GM21447 (cell line): ENCODE data around the gene PDE11A.
"Not testable (repeated sequence)": the region's sequence is repeated elsewhere in the genome, so short reads cannot be mapped to it uniquely, and the experiment has no call there.

ENCODE experiments used
- ATAC-seq: cut with Tn5 transposase; IDR thresholded peaks from one replicate; pipeline ENCODE4 v1.9.1; 2021; ENCODE audit not compliant: unreplicated experiment

PDE11A gene

DNA sequence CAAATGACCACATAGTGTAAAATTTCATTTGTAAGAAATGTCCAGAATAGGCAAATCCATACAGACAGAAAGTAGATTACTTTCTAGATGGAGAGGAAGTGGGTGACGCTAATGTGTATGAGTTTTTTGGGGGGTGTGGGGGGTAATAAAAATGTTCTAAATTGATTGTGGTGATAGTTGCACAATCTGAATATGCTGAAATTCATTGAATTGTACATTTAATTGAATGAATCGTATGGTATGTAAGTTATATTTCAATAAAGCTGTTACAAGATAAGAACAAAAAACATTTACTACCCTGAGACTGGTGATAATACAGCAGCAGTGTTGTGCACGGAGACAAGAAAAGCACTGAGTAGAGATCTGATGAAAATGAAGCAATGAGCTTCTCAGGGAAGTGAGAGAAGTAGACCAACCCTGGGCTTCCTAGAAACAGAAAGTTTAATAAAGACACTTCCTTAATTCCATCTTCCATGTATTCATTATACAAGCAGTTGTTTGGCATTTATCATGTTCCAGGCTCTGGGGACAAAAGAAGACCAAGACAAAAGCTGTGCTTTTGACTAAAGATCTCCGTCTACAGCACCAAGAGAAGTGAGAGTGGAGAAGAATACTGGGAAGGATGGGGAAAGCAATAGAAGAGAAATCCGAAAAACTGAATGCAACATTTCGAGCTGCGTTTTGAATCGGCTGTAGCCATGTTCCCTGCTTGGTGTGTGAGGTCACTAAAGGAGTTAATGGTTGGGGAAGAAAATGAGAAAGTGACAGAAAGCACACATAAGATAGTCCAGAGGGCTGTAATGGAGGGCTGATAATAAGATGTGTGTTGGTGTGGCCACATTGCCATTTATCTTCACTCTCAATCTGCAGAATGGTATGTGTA lies 1.8 kb upstream of the PDE11A start:
- ATAC-seq: no peak

DNA sequence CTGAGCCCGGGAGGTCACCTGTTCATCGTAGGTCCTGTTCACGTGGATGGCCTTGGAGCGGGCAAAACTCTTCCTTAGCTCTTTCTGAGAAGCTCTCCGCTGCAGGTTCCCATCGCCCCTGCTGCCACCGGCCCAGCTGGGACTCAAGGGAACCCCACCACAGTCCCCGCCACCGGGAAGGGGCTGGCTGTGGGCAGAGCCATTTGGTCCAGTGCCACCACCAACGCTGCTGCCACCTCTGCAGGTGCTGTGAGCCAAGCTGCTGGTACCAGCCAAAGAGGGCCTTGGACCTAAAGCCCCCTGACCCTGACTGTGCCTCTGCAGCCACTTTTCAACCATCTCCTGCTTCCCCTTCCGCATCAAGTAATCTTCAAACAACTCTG lies 586 bp downstream of the PDE11A start:
- ATAC-seq: no peak

DNA sequence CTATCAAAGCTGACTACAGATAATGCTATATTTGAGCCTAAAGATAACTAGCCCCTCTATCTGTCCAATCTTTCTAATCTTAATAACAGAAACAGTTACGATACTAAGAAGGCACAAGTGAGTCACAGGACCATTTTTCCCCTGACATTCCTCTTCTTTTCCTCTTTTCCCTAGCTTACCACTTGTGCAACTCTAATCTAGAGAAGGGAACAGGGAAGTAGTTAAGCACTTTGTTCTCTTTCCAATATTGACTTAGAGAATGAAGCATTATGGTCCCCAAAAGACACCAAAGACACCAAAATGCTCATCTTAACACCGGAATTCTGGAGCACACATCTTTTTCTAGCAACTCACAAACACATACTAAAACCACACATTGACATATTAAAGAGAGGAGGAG lies 1.8 kb downstream of the PDE11A start:
- no peak for ATAC-seq

DNA sequence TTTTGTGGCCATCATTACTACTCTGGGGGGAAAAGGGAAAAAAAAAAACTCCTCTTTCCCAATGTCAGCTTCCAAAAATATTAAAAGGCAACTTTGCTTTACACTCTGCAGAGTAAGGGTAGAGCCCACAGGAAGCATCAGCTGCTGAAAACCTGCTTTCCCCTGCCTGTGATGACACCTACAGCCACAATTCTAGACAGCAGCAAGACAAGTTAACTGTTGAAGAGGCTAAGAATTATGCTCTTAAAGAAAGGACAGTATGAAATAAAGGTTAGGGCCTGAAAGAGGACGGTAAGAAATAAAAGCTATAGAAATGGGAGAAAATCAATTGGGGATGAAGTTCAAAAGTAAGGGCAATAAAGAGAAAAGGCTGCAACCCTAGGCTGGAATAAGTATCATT lies 3.0 kb downstream of the PDE11A start:
- ATAC-seq: no peak

DNA sequence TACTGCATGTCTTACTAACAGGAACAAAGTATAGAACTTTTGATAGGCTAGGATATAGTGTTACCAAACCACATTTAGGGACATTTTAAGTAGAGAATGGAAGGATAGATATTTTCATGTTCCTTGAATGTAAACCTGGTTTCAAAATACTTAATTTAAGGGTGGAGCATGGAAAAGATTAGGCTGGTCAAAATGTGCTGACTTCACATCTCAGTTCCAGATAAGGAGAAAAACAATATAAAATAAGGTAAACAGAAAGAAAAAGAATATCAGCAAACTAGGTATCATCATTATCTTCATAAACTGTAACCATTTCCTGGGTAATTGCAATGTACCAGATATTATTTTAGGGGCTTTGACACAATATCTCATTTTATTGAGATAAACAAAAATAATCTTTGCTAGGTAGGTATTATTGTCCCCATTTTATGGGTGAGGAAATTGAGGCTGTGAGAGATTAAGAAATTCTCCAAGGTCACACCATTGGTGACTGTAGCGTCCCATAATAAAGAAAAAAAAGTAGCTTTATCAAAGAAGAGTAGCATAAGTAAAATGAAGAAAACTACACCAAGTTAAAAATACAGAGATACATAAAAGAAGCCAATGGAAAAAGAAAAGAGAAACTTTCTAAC lies 3.6 kb downstream of the PDE11A start:
- ATAC-seq: no peak

DNA sequence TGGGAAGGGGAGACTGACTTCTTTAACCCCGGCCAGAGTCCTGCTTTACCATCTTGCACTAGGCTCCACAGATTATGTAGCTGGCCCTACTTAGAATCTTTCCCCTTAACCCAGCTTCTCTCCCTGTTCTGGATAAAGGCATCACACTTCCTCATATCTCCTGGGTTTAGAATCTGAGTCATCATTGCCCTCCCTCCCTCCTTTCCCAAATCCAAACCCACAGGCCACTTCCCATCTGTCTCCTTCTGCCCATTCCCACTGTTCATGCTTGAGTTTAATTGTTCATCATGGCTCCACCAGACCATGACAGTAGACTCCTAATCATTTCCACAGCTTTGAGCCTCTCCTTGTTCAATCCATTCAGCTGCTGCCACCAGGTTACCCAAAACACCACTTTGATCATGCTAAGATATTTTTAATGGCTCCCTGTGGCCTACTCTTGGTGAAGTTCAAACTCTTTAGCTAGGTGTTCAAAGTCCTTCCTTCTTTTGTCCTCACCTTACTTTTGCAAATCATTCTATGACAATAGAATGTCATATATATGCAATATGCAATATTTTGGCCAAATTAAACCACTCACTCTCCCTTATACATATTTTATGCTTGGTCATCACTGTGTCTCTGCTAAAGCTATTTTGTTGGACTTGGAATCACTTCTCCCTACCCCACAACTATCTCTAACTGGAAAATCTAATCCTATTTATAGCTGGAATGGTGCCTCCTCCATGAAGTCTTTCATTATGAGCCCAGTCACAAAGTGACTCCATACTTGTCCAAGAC lies 5.5 kb downstream of the PDE11A start:
- ATAC-seq: no peak

DNA sequence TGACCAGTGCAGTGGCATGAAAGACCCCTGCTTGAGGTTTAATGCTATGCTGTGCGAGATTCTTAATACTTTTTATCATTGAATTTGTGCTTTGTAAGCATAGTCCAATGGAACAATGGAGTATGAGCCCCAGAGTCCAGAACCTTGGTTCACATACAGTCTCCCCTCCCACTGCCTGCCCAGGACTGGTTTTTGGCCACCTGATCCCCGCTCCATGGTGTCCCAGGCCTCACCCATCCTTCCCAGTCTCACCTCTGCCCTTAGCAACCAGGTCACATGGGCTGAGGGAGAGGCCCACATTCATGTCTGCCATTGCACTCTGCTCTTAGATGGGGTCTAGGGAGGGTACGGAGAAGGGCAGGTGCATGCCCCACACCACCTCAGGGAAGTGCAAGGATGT lies 6.3 kb downstream of the PDE11A start:
- no peak for ATAC-seq

DNA sequence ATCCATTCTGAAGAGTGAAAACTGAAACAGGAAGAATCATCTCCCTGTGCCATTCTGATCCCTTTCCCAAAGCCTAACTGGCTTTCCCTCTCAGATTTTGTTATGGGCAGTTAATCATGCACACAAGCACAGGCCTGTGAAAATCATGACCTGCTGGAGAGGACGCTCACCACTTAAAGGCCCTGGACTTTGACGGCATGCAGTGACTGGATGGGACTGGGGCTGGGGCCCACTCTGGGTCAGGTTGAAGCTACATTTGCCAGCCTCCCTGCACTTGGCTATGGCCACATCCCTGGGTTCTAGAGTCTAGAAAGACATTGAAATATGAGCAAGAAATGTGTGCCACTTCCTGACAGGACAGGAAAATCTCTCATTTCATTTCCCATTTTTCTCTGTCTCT lies 12.9 kb downstream of the PDE11A start:
- no peak for ATAC-seq

DNA sequence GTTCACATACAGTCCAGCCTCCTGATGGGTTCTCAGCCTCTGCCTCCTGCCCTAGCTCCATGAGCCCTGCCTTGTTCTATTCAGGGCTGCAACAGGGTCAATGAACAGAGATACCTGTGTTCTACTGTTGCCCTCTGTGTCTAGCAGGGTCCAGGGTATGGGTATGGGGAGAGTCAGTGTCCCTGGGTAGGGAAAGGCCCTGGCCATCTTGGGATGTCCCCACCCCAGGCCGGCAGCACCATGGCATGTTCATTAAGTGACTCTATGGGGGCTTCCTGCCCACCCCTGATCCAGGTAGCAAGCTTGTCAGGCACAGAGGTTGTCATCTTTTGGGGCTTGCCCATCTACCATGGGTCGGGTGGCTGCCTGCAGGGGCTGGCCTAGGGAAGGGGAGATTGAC lies 13.5 kb downstream of the PDE11A start:
- ATAC-seq: no peak

DNA sequence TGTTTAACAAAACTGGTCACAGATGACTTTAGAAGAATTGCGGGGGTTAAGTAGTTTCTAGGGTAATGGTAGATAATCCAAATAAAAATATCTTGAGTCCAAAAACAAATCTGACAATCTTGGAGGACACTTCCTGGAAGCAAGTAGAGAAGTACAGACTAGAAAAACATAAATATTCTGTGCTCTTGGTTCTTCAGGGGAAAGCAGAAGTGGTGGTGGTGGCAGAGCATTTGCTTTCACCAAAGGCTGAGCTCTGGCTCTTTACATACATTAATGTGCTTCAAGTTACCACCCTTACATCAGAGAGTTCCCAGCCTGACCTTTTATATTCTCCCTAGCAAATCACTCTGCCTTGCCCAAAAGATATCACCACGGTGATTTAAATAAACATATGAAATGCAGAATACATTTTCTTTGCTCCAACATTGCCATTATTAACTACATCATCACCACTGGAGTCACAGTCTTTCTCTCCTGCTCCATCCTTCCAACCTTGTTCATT lies 15.3 kb downstream of the PDE11A start:
- ATAC-seq: no peak

DNA sequence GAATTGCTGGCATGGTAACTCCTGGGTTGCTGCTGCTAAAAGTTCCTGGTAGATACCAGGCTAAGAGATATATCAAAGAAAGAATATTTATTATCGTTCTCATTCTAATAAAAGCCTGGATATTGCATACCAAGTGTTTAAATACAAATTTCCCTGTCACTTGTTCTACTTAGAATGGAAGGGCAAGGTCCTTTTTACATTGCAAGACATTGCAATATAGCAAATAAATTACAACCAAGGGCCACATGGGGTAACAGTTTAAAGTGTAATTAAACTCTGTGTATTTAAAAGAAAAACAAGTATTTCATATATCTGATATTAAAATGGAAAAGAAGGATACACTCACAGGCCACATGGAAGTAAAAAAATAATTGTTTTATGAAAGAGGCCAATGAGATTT lies 16.2 kb downstream of the PDE11A start:
- no peak for ATAC-seq

DNA sequence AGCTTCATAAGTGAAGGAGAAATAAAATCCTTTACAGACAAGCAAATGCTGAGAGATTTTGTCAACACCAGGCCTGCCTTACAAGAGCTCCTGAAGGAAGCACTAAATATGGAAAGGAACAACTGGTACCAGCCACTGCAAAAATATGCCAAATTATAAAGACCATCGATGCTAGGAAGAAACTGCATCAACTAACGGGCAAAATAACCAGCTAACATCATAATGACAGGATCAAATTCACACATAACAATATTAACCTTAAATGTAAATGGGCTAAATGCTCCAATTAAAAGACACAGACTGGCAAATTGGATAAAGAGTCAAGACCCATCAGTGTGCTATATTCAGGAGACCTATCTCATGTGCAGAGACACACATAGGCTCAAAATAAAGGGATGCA lies 21.3 kb downstream of the PDE11A start:
- ATAC-seq: not testable (repeated sequence)

DNA sequence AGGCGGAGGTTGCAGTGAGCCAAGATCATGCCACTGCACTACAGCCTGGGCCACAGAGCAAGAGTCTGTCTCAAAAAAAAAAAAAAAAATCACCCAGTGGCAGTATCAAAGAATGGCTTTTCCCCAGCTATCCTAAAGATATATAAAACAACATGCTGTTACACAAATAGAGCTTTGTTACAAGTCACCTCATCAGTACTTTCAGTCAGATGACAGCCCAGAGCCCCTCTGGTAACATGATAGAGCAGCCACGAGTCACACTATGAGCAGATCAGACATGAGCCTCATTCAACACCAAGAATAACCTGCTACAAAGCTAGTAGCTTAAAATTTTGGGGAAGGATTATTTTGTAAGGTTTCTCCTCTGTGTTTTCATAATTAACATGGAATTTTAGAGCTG lies 25.2 kb downstream of the PDE11A start:
- ATAC-seq: no peak

DNA sequence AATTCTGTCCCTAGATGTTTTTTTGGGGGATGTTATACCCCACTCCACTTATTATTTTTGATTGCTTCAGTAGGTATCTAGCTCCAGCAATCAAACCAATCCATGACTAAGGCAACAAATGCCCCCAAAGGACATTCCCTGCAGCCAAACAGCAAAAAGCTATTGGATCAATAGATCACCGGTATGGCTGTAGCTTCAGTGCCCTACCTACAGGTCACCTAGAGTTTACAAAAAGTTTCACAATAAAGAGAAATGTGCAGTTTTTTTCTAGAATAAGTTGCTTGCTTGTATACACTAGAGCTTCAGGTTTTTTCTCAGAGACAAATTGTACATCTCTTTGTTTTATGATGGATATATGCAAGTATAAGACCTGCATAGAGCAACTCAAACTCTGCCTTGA lies 27.7 kb downstream of the PDE11A start:
- no peak for ATAC-seq

DNA sequence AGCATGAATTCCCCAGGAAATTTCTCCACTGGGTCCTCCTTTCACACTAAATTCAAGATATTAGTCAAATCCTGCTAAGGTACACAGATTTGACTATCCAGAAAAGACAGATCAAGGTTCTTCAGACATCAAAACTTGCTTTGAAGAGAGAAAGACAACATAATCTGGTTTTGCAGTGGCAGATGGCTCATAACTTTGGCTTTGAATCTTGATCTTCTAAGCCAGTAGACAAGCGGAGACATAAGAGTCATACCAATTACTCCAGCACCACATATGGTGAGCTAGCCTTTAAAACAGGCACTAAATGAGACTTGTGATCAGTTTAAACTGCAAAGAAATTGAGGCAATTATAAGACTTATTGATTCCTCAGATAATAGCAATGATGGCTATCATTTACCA lies 29.3 kb downstream of the PDE11A start:
- no peak for ATAC-seq

DNA sequence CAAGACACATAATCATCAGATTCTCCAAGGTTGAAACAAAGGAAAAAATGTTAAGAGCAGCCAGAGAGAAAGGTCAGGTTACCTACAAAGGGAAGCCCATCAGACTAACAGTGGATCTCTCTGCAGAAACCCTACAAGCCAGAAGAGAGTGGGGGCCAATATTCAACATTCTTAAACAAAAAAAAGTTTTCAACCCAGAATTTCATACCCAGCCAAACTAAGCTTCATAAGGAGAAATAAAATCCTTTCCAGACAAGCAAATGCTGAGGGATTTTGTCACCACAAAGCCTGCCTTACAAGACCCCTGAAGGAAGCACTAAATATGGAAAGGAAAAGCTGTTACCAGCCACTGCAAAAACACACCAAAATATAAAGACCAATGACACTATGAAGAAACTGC lies 39.0 kb downstream of the PDE11A start:
- ATAC-seq: not testable (repeated sequence)

DNA sequence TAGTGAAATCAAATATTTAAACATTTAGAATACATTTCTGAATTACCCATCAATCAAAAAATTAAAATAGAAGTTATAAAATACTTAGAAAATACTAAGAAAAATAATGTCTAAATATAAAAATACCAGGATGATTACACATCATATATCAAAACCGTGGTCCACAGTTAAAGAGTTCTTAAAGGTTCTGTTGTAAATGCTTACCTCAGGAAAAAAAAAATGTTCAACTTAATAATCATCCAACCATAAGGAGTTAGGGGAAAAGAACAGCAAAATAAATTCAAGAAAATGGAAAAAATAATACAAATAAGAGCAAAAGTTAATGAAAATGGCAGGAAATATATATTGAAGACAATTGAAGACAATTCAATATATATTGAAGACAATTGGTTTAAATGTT lies 43.2 kb downstream of the PDE11A start:
- no peak for ATAC-seq

DNA sequence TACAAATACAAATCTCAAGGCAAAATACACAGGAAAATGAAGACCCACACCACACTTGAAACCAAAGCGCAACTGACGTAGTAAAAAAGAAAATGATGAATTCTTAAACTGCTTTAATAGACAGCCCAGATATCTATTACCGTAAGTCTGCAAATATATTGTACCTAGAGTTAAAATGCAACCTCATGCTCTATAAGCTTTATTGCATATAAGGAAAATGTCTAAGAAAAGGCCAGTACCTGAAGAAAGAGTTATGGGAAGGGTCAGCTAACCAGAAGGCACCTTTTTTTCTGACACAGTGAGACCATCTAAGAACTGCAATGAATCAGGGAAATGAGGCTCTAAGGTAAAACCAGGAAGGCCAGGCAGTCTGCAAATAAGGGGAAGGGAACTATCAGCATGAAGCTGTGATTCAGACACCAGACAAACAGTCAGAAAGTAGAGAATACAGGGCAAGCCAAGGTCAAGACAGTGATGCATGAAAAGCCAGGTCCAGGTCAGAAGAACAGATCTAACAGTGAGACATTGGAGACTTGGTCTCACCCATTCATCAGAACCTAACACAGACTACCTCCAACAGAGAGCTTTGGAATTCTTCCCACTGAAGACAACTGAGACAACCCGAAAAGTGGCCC lies 46.9 kb downstream of the PDE11A start:
- ATAC-seq: no peak

DNA sequence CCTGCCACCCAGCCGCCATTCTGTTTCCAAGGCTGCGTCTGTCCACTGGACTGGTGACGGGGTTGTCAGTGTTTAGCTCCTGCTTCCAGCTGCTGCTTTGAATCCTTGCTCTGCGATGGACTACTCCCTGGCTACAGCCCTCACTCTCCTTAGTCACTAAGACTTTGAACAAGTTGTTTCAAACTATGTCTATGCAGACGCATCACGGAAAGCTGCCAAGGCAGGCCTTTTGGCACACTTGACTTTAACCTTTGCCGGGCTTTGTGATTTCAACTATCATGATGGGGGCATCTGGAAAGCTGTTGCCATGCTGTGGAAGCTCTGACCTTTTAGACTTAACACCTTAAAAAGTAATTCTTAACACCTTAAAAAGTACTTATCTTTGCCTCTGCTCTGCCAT lies 54.4 kb downstream of the PDE11A start:
- no peak for ATAC-seq

DNA sequence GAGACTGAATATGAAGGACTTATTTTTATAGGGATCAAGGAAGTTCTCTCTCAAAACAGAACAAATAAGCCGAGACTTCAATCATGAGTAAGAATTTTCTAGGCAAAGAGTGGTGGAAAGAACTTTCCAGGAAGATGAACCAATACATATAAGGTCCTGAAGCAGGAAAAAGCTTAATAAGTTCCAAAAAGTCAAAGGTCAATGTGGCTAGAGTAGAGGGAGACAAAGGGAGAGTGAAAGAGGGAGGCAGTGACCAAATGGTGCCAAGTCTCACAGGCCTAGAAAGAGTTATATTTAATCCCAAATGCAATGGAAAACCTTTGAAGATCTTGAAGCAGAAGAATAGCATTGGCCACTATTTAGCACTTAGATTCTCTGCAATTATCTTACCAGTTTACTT lies 56.0 kb downstream of the PDE11A start:
- no peak for ATAC-seq

DNA sequence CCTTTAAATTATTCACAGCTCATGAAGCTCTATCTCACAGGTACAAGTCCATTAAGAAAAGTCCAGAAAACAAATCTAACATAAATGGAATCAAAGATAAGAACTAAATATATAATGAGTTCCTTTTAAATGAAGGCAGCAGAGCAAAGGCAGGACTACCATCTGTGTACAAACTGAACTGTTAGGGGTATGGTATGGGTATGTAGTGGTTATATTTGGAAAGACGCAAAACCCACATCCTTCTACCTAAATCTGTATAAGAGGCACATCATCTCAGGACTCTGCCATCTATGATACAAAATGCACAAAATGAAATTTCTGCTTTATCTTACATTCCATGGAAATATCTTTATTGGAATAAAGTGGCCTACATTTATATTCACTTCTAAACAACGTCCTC lies 59.9 kb downstream of the PDE11A start:
- no peak for ATAC-seq
